ES-I3 (cell line): ENCODE results near the gene PDCD1.
"Not testable (repeated sequence)": the region's sequence is repeated elsewhere in the genome, so short reads cannot be mapped to it uniquely, and the experiment has no call there.

Source experiments
- H3K36me3 ChIP-seq: 2 replicates; pipeline ENCODE4 v1.6.1; 2013; ENCODE audit warnings: mild to moderate bottlenecking, low read length, control low read depth, moderate library complexity; ENCODE audit not compliant: insufficient read depth
- H3K4me1 ChIP-seq: 2 replicates; pipeline ENCODE4 v1.6.1; 2013; ENCODE audit warnings: mild to moderate bottlenecking, control low read depth, low read length; ENCODE audit not compliant: insufficient read depth
- H3K9ac ChIP-seq: 2 replicates; pipeline ENCODE4 v1.6.1; 2013; ENCODE audit warnings: low read depth, mild to moderate bottlenecking, low read length, moderate library complexity
- H3K9me3 ChIP-seq: 2 replicates; pipeline ENCODE4 v1.6.1; 2013; ENCODE audit warnings: mild to moderate bottlenecking, low read length, moderate library complexity; ENCODE audit not compliant: control insufficient read depth, insufficient read depth

The PDCD1 gene

GRCh38 chr2:241817821-241818215, 40.9 kb downstream of the PDCD1 start:
- not testable (repeated sequence) for H3K4me1 ChIP-seq, H3K9me3 ChIP-seq, H3K9ac ChIP-seq, H3K36me3 ChIP-seq

GRCh38 chr2:241817126-241817820, 41.4 kb downstream of the PDCD1 start:
- Histone ChIP-seq H3K9ac (no peak overlapping the region), H3K36me3 (no peaks in the 10 kb centered on the region), H3K9me3 (no peaks in the 10 kb centered on the region), H3K4me1 (peaks cover 4% of the 10 kb centered on the region; the same call in 1 of the 2 replicates)

GRCh38 chr2:241816431-241817121, 42.1 kb downstream of the PDCD1 start:
- peaks cover 4% of the 10 kb centered on the region; the same call in 1 of the 2 replicates for H3K4me1 ChIP-seq
- H3K36me3 ChIP-seq: no peaks in the 10 kb centered on the region
- H3K9ac ChIP-seq: no peak overlapping the region
- H3K9me3 ChIP-seq: no peaks in the 10 kb centered on the region

GRCh38 chr2:241815477-241816430, 42.9 kb downstream of the PDCD1 start:
- no peaks in the 10 kb centered on the region for H3K4me1 ChIP-seq
- no peaks in the 10 kb centered on the region for H3K36me3 ChIP-seq
- H3K9me3 ChIP-seq: no peaks in the 10 kb centered on the region
- no peak overlapping the region for H3K9ac ChIP-seq

GRCh38 chr2:241814643-241815476, 43.8 kb downstream of the PDCD1 start:
- H3K36me3 ChIP-seq: no peaks in the 10 kb centered on the region
- H3K4me1 ChIP-seq: no peaks in the 10 kb centered on the region
- no peaks in the 10 kb centered on the region for H3K9me3 ChIP-seq
- H3K9ac ChIP-seq: no peak overlapping the region

GRCh38 chr2:241814393-241814642, 44.4 kb downstream of the PDCD1 start:
- H3K9ac ChIP-seq: no peak overlapping the region
- no peaks in the 10 kb centered on the region for H3K4me1 ChIP-seq
- H3K36me3 ChIP-seq: no peaks in the 10 kb centered on the region
- H3K9me3 ChIP-seq: no peaks in the 10 kb centered on the region

GRCh38 chr2:241813644-241814392, 44.9 kb downstream of the PDCD1 start:
- Histone ChIP-seq H3K36me3 (no peaks in the 10 kb centered on the region), H3K4me1 (no peaks in the 10 kb centered on the region), H3K9me3 (no peaks in the 10 kb centered on the region), H3K9ac (no peak overlapping the region)

GRCh38 chr2:241812730-241813643, 45.7 kb downstream of the PDCD1 start:
- Histone ChIP-seq H3K36me3 (no peaks in the 10 kb centered on the region), H3K9ac (no peak overlapping the region), H3K9me3 (no peaks in the 10 kb centered on the region), H3K4me1 (no peaks in the 10 kb centered on the region; the same call in 1 of the 2 replicates)

GRCh38 chr2:241811952-241812729, 46.6 kb downstream of the PDCD1 start:
- H3K9me3 ChIP-seq: no peaks in the 10 kb centered on the region
- H3K36me3 ChIP-seq: no peaks in the 10 kb centered on the region
- H3K4me1 ChIP-seq: no peaks in the 10 kb centered on the region; the same call in 1 of the 2 replicates
- no peak overlapping the region for H3K9ac ChIP-seq

GRCh38 chr2:241811201-241811951, 47.3 kb downstream of the PDCD1 start:
- Histone ChIP-seq H3K9me3 (no peaks in the 10 kb centered on the region), H3K36me3 (no peaks in the 10 kb centered on the region), H3K4me1 (no peaks in the 10 kb centered on the region; the same call in 1 of the 2 replicates), H3K9ac (no peak overlapping the region)

- no peak overlapping the region for H3K9ac ChIP-seq
- no peaks in the 10 kb centered on the region for H3K9me3 ChIP-seq
- no peaks in the 10 kb centered on the region; the same call in 1 of the 2 replicates for H3K4me1 ChIP-seq
Measured at GRCh38 chr2:241810307-241811200, 48.1 kb downstream of the PDCD1 start.

More at GRCh38 chr2:241810307-241811200, 48.1 kb downstream of the PDCD1 start:
- no peaks in the 10 kb centered on the region for H3K36me3 ChIP-seq
